Jurkat, Clone E6-1 (cell line): ENCODE measurements around the gene GNGT2.

Experiments
- DNase-seq: peaks from one replicate; pipeline ENCODE4 v3.0.0-alpha.2; 2011; ENCODE audit warnings: low read depth, low spot score
- H3K4me3 ChIP-seq: 2 replicates; pipeline ENCODE4 v1.5.1; 2011; ENCODE audit warnings: mild to moderate bottlenecking, low read length, control low read depth, moderate library complexity

The GNGT2 gene

DNA sequence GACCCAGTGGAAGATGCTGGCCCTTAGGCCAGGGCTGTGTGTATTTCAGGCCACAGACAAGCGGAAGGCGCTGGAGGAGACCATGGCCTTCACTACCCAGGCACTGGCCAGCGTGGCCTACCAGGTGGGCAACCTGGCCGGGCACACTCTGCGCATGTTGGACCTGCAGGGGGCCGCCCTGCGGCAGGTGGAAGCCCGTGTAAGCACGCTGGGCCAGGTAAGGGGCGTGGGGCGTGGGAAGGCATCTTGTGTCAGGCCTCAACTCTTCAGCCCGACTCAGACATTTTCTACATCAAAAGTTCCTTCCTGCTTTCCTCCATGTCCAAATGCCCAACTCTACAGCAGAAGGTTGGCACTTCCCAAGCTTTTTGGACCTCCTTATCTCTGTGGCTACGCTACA lies 6.1 kb upstream of the GNGT2 start:
- no peak for DNase-seq
- no peak overlapping the region for H3K4me3 ChIP-seq

DNA sequence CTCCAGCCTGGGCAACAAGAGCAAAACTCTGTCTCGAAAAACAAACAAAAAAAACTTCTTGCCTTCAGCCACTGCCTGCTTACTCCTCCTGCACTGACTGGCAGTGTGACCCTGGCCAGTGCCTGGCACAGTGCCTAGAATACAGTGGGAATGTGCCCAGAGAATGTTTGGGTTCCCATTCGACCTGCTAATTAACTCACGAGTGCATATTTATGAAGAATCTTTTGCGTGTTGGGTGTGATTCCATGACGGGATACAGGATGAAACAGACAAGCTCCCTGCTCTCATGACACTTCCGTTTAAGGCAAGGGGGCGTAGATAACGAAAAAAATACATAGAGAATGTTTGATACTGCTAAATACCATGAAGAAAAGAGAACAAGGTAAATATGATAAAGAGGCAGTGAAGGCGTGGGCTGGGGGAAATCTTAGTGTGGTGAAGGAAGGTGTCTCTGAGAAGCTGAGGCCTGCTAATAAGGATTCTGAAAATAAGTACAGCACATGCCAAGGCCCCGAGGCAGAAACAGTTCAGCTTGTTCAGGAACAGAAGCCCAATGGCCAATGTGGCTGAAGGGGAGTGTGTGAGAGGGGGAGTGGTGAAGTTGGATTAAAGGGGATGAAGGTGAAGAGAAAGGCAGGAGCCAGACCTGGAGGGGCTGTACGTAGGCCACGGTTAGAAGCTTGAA lies 4.4 kb upstream of the GNGT2 start:
- DNase-seq, result no peak
- no peak overlapping the region for H3K4me3 ChIP-seq

GRCh38 chr17:49213847-49214246 lies 3.5 kb upstream of the GNGT2 start:
- no peak for DNase-seq
- H3K4me3 ChIP-seq, result no peak overlapping the region

DNA sequence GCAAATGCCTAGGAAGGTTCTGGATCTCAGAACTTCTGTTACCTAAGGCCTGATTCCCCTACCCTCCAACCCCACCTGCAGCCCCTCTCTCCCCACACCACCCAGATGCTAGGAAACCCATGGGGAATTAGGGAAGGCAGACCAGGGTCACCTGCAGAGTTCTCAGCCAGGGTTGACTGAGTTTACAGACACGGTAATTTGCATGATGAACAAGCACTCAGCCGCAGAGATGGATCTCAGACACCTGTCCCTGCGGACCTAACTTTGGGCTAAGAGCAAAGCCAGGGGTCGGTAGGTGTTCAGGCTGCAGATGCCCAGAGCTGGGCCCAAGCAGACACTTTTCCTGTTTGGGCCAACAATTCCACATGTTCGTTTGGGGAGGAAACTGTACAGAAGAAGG lies 3.0 kb upstream of the GNGT2 start:
- no peak overlapping the region for H3K4me3 ChIP-seq
- DNase-seq, result no peak

- no peak overlapping the region for H3K4me3 ChIP-seq
- peak; percentile 58 for DNase-seq
Observed at GRCh38 chr17:49209061-49209571, 1.3 kb downstream of the GNGT2 start.

- DNase-seq, result no peak
- H3K4me3 ChIP-seq, result no peak overlapping the region
Observed at GRCh38 chr17:49204516-49204915, 5.9 kb downstream of the GNGT2 start.

- H3K4me3 ChIP-seq, result no peak overlapping the region
- DNase-seq, result no peak
Observed at GRCh38 chr17:49203796-49204195, 6.6 kb downstream of the GNGT2 start.

GRCh38 chr17:49201481-49201927 lies 8.9 kb downstream of the GNGT2 start:
- H3K4me3 ChIP-seq, result no peak overlapping the region
- DNase-seq, result no peak

- no peak for DNase-seq
- H3K4me3 ChIP-seq, result no peak overlapping the region
Observed at GRCh38 chr17:49200423-49201083, 9.8 kb downstream of the GNGT2 start.

DNA sequence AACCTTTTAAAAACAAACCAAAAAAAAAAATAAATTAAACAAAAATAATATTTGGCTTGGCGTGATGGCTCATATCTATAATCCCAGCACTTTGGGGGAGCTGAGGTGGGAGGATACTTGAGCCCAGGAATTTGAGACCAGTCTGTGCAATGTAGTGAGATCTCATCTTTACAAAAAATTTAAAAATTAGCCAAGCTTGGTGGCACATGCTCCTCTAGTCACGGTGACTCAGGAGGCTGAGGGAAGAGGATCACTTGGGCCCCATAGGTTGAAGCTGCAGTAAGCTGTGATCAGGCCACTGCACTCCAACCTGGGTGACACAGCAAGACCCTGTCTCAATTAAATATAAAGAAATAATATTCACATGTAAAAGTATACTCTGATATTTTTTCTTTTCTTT lies 12.2 kb downstream of the GNGT2 start:
- DNase-seq, result no peak

DNA sequence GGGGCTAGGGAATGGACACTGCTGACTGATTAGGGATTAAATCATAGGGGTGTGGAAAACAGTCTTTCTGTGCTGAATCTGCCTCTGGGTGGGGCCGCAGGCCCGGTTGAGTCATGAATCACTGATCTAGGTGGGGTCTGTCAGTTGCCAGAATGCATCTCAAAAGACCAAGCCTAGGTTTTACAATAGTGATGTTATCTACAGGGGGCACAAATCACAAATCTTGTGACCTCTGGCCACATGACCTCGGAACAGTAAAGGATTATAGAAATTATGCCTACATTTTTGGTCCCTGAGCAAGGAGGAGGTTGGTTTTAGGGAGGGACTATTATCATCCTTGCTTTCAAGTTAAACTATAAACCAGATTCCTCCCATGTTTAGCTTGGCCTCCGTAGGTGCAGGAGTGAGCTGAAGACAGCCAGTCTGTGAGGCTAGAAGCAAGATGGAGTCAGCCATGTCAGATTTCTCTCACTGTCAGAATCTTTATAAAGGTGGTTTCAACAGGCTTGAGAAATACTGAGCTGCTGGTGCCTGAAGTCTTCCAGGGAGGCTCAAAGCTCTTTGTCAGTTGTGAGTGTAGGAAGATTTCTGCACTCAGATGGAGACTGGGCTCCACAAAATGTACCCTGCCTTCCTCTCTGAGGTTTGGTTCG lies 12.9 kb downstream of the GNGT2 start:
- DNase-seq, result no peak
- no peak overlapping the region for H3K4me3 ChIP-seq

More for the DNA sequence above, 12.2 kb downstream of the GNGT2 start:
- no peak overlapping the region for H3K4me3 ChIP-seq

- DNase-seq, result no peak
- no peak overlapping the region for H3K4me3 ChIP-seq
Observed at GRCh38 chr17:49196520-49196919, 13.9 kb downstream of the GNGT2 start.

- H3K4me3 ChIP-seq, result no peak overlapping the region
- no peak for DNase-seq
Observed at GRCh38 chr17:49195751-49196150, 14.6 kb downstream of the GNGT2 start.

- no peak overlapping the region for H3K4me3 ChIP-seq
- DNase-seq, result no peak
Observed at GRCh38 chr17:49194297-49194607, 16.1 kb downstream of the GNGT2 start.

- no peak for DNase-seq
- H3K4me3 ChIP-seq, result peak overlapping the region; percentile 77; the same call in 1 of the 2 replicates
Observed at GRCh38 chr17:49193513-49194296, 16.7 kb downstream of the GNGT2 start.

DNA sequence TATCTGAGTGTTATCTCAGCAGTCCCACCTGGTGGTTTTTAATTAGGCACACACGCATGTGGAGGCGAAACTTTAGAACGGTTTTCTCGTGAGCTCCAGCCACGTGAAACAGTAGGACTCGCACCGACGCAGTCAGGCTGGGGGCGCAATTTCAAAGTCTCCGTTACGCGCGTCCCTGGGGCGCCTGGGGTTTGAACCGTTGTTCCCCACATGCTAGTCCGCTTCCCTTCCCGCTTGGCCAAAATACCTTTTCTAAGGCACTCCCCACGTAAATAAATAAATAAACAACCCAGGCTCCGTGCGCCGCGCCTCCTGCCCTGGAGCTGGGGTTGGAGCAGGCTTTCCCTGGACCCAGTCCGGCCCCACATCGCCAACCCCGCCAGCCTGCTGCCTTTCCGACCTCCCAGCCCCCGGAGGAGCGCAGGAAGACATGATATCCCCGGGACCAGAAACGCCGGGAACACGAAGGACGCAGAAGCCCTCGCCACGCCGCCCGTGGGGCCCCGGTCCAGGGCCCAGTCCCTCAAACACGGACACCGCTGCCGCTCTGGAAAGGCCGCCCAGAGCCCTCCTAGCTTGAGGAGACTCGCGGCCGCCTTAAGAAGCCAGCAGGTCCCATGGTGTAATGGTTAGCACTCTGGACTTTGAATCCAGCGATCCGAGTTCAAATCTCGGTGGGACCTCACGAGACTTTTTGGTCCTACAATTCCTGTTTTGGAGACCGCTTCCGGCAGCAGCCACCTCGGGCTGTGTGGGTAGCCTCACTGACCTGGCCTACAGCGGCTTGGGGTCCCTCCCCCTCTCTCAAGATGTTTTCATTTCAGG lies 18.2 kb downstream of the GNGT2 start:
- H3K4me3 ChIP-seq, result peak overlapping the region; percentile 77
- DNase-seq, result peak; percentile 89

DNA sequence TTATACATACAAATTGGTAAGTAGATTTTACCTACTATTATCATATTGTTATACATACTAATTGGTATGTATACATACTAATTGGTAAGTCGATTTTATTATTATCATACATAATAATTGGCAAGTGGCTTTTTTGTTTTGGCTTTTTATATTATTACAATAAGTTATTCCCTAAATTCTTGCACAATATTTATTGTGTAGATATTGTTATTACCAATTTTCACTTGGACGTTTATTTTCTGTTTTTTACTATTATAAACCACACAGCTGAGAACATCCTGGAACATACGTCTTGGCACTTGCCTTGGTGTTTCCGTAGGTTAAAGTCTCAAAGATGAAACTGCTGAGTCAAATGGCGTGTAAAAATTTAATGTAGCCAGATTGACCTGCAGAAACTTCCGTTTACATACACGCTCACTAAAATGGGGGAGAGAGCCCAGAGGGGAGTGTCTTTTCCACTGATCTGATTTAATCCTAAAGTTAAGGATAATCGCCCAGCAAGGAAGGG lies 18.9 kb downstream of the GNGT2 start:
- DNase-seq, result no peak
- peak overlapping the region; percentile 77 for H3K4me3 ChIP-seq

DNA sequence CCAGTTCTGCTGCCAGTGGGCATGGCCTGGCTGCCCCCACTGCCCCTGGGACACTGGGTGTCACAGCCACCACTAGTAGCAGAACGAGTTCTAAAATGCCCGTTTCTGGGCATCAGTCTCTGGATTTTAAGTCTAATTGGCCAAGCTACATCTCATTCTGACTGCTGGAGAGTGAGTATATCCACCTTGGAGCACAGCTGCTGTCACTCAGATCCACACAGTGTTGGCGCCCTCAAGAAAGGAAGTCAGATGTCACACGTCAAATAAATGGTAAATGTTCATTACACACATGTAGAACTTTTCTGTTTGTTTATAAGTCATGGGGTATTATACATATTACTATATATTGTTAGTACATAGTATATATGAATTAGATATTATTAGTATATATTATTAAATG lies 19.4 kb downstream of the GNGT2 start:
- DNase-seq, result no peak
- H3K4me3 ChIP-seq, result no peak overlapping the region

DNA sequence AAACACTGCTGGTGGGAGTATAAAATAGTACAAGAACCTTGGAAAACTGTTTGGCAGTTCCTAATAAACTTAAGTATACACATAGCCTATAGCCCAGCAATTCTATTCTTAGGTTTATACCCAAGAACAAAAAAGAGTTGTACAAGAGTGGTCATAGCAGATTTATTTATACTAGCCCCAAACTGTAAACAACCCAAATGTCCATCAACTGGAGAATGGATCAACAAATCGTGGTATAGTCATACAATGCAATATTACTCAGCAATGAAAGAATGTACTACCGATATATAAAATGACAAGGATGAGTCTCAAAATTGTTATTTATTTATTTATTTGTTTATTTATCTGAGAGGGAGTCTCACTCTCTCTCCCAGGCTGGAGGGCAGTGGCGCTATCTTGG lies 23.1 kb downstream of the GNGT2 start:
- H3K4me3 ChIP-seq, result no peak overlapping the region
- DNase-seq, result no peak
